ENCODE data around the gene LRP4.
A peak's percentile ranks its signal among the peaks of the same experiment; 100 is the strongest.
"Not testable (repeated sequence)": the region's sequence is repeated elsewhere in the genome, so short reads cannot be mapped to it uniquely, and the experiment has no call there.

The LRP4 gene, protein sequence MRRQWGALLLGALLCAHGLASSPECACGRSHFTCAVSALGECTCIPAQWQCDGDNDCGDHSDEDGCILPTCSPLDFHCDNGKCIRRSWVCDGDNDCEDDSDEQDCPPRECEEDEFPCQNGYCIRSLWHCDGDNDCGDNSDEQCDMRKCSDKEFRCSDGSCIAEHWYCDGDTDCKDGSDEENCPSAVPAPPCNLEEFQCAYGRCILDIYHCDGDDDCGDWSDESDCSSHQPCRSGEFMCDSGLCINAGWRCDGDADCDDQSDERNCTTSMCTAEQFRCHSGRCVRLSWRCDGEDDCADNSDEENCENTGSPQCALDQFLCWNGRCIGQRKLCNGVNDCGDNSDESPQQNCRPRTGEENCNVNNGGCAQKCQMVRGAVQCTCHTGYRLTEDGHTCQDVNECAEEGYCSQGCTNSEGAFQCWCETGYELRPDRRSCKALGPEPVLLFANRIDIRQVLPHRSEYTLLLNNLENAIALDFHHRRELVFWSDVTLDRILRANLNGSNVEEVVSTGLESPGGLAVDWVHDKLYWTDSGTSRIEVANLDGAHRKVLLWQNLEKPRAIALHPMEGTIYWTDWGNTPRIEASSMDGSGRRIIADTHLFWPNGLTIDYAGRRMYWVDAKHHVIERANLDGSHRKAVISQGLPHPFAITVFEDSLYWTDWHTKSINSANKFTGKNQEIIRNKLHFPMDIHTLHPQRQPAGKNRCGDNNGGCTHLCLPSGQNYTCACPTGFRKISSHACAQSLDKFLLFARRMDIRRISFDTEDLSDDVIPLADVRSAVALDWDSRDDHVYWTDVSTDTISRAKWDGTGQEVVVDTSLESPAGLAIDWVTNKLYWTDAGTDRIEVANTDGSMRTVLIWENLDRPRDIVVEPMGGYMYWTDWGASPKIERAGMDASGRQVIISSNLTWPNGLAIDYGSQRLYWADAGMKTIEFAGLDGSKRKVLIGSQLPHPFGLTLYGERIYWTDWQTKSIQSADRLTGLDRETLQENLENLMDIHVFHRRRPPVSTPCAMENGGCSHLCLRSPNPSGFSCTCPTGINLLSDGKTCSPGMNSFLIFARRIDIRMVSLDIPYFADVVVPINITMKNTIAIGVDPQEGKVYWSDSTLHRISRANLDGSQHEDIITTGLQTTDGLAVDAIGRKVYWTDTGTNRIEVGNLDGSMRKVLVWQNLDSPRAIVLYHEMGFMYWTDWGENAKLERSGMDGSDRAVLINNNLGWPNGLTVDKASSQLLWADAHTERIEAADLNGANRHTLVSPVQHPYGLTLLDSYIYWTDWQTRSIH (N-terminal part only)

DNA sequence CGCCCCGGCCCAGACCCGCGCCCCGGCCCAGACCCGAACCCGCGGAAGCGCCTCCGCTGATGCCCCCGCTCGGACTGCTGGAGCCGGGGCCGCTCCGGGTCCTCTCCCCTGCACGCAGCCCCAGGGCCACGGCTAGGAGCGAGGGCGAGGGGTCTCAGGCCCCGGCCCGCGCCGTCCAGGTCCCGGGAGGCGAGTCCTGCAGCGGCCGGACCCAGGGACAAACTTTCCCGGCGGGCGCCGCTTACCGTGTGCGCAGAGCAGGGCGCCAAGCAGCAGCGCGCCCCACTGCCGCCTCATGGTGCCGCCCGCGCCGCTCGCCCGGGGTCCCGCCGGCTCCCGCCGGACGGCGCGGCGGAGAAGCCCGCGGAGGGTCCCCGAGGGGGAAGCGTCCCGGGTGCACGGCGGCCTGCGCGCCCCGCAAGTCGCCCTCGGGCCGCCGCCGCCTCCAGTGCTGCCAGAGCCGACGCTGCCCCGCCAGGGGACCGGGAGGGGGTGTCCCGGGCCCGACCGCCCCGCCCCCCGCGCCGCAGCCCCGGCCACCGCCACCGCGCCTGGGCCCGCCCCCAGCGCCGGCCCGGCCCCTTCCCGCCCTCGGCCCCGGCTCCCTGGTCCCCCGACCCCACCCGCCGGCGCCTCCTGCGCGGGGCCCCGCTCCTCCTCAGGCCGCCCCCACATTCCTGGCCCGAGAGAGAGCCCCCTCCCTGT lies at the start of gene LRP4:
TSS of gene LRP4 (minus strand) at position 468 of the 705 bp plus-strand sequence. CDS start at position 297, 171 bp downstream.
- no peak for DNase-seq

DNA sequence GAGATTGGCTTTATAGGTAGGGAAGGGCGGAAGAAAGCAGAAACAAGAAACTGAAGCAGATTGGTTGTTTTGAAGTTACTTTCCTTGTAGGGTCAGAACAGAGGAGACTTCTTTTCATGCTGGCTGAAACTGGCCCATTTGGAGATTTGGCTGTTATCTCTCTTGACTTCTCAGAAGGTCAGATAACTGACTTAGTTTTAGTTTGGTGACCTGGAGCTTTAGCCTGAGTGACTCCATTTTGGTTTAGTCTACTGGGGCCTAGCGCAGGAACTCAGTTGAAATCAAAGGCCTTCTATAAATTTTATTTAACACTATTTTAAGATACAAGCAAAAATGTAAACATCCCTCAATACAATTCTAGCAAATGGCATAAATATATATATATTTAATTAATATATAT lies 49.6 kb upstream of the LRP4 start:
- no peak for DNase-seq

DNA sequence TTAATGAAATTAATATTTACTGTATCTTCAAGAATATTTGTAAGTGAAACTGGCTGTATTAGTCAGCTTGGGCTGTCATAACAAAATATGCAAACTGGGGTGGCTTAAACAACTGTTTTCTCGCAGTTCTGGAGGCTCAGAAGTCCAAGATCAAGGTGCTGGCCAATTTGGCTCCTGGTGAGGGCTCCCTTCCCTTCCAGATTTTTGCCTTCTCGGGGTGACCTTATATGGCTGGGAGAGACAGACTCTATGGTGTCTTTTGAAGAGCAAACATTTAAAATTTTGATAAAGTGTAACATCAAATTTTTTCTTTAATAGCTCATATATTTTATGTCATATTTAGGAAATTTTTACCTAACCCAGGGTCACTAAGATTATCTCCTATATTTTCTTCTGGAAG lies 48.4 kb upstream of the LRP4 start:
- DNase-seq: no peak

DNA sequence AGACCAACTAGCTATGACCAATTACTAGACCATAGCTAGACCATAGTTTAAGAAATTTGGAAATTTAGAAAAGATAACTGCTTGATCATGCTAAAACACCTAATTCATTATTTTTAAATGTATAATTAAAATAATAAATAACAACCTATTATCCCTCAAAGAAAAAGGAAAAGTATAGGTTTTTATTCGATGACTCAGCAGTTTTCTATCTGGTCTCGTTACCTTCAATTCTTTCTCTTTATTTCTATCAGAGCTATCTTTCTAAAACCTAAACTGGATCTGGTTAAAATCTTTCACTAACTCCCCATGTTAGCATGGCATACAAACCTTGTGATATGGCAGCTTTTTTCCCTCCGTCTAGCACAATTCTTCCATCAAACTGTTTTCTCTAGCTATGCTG lies 45.5 kb upstream of the LRP4 start:
- DNase-seq: no peak

DNA sequence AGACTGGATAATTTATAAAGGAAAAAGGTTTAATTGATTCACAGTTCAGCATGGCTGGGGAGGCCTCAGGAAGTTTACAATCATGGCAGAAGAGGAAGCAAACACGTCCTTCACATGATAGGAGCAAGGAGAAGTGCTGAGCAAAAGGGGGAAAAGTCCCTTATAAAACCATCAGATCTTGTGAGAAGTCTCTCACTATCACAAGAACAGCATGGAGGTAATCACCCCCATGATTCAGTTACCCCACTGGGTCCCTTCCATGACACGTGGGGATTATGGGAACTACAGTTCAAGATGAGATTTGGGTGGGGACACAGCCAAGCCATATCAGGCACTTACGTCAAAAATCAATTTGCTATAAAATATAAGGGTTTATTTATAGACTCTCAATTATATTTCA lies 43.5 kb upstream of the LRP4 start:
- DNase-seq: not testable (repeated sequence)

DNA sequence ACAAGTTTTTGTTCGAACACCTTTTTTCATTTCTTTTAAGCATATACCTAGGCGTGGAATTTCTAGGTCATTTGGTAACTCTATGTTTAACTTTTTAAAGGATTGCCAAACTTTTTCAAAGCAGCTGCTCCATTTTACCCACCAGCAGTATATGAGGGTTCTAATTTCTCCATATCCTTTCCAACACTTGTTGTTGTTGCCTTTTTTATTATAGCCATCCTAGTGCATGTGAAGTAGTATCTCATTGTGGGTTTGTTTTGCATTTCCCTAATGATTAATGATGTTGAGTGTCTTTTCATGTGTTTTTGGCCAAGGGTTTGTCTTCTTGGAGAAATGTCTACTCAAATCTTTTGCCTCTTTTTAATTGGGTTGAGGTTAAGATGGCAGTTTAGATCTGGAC lies 42.7 kb upstream of the LRP4 start:
- no peak for DNase-seq

DNA sequence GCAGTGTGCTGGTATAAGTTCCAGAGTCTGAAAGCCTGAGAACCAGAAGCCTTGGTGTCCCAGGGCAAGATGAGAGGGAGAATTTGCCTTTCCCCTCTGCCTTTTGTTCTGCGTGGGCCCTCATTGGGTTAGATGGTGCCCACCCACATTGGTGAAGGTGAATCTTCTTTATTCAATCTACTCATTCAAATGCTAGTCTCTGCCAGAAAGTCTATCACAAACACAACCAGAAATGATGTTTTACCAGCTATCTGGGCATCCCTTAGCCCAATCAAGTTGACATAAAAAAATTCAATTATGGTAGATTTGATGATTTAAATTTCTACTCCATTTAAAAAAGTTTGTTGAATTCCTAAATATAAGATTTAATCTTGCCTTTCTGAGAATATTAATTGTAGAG lies 40.4 kb upstream of the LRP4 start:
- DNase-seq: no peak

DNA sequence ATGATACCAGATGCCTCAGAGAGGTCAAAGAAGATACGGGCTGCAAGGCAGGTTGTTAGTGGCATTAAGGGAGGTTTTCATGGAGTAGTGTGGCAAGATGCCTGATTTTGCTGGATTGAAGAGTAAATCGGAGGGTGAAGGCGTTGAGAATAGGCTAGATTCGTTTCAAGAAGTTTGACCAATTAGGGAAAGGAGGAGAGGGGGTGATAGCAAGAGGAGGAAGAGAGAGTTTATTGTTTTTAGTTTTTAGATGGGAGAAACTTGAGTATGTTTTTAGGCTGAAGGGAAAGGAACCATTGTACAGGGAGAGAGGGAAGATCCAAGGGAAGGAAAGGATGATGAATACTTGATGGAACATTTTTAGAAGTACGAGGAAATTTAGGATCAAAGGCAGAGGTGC lies 34.7 kb upstream of the LRP4 start:
- no peak for DNase-seq

DNA sequence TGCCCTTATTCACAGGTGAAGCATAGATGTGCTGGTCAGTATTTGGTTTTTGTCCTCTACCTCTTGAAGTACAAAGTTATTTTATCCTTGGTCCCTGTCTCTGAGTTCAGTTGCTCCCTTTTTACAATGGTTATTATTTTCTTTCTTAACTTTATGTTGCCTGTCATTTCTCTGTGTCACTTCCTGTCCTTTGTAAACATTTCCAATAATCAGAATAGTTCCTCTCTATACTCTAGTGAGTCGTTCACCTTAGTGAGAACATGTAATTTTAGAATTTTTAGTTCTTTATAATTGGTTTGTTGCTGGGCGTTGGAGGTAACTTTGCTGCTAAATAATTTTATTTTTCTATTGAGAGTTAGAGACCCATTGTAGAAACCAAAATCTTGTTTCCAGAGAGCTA lies 34.2 kb upstream of the LRP4 start:
- DNase-seq: no peak

DNA sequence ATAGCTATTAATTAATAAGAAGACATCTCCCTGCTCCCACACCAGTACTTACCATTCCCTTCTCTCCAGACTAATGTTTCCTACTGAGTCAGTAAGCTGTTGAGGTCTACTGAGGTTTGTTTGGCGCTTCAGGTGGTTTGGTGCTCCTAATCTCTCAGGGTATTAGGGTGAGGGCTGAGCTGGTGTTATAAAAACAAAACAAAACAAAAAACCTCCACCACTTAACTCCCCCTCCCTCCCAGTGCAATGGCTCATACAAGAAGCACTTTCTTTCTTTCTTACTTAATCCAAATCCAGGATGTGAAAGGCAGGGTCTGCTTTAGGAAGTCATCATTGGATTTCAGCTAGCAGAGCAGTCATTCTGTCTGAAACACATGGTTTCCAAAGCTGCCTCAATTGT lies 33.5 kb upstream of the LRP4 start:
- DNase-seq: no peak

DNA sequence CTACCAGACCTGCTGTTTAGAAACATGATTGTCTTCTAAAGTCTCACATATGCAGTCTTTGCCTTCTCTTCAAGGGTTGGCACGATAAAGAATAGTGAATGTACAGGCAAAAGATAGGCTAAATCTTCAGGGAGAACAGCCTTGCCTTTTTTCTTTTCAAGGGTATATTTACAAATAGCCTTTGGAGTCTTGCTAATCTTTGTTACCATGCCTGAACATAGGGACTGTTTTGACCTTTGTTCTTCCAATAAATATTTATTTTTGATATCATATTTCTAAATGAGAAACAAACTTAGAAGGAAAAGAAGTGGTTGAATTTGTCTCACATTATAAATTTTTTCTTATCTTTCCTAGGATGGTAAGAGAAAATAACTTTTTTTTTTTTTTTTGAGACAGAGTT lies 30.9 kb upstream of the LRP4 start:
- DNase-seq: no peak

DNA sequence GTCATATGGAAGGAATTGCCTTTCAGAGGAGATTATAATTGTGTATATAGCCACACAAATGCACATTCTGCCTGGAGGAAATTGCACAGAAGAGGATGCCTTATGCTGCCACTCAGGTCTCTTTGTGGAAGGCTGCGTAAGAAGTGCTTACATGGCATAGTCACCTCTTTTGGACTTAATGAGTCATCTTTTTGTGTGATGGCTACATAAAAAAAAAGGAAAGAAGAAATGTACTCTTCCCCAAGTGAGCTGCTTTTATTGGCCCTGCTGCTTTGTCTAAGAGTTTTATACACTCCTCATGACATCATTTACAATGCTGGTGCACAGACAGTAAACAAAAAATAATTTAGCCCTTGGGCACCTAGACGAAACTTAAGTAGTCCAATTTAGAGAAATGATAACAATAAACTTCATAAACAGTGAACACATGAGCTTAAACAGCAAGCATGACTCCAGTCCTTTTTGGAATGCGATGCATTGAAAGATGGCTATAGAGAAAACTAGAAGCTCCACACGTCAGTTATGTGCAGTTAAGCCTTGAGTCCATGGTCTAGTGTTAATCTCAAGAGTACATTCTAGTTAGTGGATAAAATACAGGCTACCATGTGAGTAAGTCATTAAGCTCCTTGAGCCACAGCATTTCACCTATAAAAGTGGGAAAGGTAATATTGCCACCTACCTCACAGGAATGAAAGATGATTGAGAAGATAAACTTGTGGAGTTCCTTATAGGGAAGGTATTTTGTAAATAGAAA lies 30.2 kb upstream of the LRP4 start:
- peak; percentile 49 for DNase-seq

DNA sequence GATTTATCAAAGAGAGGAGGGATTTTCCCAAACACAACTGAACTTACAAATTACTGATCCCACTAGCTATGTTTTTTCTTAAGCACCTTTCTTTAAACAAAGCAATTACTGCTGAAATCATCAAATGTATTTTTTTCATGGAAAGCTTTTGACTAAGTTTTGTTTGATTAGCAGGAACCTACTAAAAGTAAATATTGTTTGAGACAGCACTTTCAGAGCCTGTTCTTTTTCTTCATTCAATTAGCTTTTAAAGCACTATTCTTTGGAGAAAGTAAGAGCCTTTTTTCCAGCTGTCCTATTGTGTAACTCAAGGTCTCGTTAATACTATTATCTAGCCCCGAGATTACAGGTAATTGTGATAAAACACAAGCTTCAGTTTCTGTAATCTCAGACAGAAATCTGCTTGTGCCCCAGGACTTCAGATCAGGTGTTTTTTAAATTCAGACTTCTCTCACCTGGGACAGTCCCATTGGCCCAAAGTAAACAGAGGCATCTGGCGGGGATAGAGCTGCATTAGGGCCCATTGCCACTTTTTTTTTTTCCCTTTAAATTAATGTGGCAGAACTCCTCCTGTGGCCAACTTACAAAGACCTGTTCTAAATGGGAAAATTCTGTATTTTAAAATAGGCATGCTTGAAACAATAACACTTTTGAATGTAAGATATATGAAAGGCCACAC lies 29.2 kb upstream of the LRP4 start:
- no peak for DNase-seq

DNA sequence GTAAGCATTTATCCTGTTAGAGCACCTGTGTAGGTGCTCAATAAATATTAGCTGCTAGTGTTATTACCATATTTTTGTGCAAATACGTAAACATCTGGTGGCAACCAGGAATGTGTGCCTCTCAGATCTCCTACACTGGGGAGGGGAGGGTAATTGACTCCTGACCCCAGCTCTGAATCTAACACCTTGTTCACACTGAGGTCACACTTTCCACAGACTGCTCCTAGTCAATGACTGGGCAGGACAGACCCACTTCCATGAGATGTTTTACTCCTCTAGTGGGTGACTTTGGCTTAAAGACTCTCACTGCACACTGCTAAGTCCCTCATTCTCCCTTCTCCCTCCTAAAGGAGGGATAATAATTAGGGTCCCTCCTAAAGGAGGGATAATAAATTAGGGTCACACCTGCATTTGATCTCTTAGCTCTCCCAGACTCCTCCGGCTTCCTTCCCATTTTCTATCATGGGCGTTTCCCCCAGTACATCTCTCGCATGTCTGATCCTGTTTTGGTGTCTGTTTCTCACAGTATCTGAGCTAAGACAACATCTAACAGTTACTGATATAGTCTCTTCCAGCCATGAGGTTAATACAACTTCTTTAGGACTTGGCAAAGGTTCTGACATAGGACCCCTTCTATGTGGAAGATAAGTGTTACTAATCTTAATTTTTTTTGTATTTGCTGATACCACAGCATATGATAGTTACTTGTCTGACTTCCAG lies 26.2 kb upstream of the LRP4 start:
- DNase-seq: no peak

DNA sequence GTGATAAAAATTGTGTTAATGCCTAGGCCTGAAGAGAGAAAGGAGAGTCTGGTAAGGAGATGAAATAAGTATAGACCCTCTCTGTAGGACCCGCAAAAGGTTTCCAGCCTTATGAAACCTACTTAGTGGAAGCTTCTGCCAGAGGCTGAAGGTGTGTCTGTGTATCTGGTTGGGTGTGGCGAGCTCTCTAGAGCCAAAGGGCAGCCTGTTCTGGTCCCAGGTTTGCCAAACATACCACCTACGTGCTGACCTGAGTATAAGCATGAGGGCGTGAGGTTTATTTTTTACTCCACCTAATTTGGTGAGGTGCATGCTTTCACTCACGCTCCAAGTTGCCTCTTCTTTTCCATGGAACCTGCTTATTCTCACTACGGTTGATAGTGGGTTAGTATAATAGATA lies 23.8 kb upstream of the LRP4 start:
- no peak for DNase-seq

DNA sequence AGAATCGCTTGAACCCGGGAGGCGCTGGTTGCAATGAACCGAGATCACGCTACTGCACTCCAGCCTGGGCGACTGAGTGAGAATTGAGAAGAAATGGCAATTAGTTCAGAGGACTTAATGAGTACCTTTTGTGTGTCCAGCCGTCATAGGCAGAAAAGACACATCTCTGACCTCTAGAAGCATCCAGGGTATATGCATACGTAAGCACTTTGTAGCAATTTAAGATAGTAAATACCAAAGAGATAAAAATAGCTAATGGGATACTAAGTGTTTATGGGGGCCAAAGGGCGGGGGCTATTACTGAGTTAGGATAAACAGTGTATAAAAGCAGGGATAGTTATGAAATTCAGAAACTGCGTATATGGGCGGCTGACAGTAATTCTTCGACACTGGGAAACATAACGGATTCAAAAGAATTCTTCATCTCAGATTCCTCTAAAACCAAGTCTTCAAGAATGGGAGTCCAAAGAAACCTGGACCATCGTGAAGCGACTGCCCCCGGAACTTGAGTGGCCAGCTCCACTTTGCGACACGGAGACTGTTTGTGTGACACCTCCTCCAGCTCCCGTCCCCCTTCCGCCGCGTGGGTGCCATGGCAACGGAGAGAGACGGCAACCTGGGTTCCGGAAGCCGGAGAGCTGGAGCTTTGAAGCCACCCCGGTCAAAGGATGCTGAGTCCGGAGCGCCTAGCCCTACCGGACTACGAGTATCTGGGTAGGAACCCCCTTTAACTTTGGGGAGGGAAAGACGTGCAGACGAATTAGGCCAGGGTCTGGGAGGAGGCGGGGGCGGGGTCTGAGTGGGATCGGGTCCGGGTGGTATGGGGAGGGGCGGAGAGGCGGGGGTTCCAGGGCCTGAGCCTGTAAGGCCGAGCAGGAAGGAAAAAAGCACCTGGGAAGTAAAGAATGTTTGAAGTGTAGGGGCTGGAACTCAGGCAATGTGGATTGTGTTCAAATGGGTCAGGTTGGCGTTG lies 18.1 kb upstream of the LRP4 start, which contains the start of gene CSTPP1:
TSS of gene CSTPP1 (plus strand) at position 624 of the 973 bp plus-strand sequence. CDS start at position 669, 45 bp downstream.
- DNase-seq: peak; percentile 88

DNA sequence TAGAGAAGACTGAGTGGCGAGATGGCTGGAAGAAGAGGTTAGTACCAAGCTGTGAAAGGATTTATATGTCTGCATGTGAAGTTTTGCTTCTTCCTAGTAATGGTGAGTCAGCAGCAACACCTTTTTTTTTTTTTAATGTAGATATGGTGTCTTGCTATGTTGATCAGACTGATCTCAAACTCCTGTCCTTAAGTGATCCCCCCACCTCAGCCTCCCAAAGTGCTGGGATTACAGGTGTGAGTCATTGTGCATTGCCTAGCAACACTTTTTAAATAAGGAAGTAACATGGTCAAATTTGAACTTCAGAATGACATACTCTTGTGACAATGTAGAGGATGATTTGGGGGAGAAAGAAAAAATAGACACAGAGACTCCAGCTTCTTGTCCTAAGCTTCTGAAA lies 11.7 kb upstream of the LRP4 start:
- peak; percentile 74 for DNase-seq

DNA sequence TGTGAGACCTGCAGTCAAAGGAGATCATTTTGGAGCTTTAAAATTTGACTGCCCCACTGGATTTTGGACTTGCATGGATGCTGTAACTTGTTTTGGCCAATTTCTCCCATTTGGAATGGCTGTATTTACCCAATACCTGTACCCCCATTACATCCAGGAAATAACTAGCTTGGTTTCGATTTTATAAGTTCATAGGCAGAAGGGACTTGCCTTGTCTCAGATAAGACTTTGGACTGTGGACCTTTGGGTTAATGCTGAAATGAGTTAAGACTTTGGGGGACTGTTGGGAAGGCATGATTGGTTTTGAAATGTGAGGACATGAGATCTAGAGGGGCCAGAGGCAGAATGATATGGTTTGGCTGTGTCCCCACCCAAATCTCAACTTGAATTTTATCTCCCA lies 10.4 kb upstream of the LRP4 start:
- DNase-seq: not testable (repeated sequence)

DNA sequence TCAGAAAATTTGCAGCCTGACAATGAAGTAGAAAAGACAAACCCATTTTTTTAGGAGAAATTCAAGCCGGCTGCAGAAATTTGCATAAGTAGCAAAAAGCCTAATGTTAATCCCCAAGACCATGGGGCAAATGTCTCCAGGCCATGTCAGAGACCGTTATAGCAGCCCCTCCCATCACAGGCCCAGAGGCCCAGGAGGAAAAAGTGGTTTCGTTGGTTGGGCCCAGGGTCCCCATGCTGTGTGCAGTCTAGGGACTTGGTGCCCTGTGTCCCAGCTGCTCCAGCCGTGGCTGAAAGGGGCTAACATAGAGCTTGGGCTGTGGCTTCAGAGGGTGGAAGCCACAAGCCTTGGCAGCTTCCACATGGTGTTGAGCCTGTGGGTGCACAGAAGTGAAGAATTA lies 9.6 kb upstream of the LRP4 start:
- not testable (repeated sequence) for DNase-seq

Data from kidney glomerular epithelial cell (primary cell).